SU-DHL-6 (cell line): Measurements from ENCODE around the gene TCEAL1.

ENCODE experiments used
- H2AFZ ChIP-seq: fragments of 200-600 bp; sonication (generic); 2 replicates; pipeline ENCODE4 v1.6.1; 2014; ENCODE audit warnings: low read depth, mild to moderate bottlenecking, moderate library complexity, mixed read lengths, antibody characterized with exemption, low read length; ENCODE audit not compliant: severe bottlenecking
- H3F3A ChIP-seq: fragments of 200-600 bp; shearing (Covaris generic); 2 replicates; pipeline ENCODE4 v1.6.0; 2016; ENCODE audit warnings: antibody characterized with exemption, mild to moderate bottlenecking; ENCODE audit not compliant: insufficient read depth
- H3K27ac ChIP-seq: fragments of 200-600 bp; sonication (generic); 2 replicates; pipeline ENCODE4 v1.5.1; 2016; ENCODE audit warnings: low read depth, mild to moderate bottlenecking, low read length, moderate library complexity, mixed read lengths
- H3K27me3 ChIP-seq: fragments of 200-600 bp; sonication (generic), shearing (Covaris generic); 2 replicates; pipeline ENCODE4 v1.6.0; 2014; ENCODE audit warnings: mild to moderate bottlenecking, low read length
- H3K36me3 ChIP-seq: fragments of 200-600 bp; sonication (generic); 2 replicates; pipeline ENCODE4 v1.6.1; 2014; ENCODE audit warnings: mild to moderate bottlenecking, low read length, mixed read lengths
- H3K4me2 ChIP-seq: fragments of 300-600, 200-600 bp; shearing (Covaris generic), sonication (generic); 2 replicates; pipeline ENCODE4 v1.6.0; 2014; ENCODE audit warnings: low read length, low read depth, mild to moderate bottlenecking; ENCODE audit not compliant: poor library complexity, severe bottlenecking
- H3K4me3 ChIP-seq: fragments of 200-600 bp; sonication (generic); 2 replicates; pipeline ENCODE4 v1.5.1; 2014; ENCODE audit warnings: antibody characterized with exemption, low read length, mild to moderate bottlenecking, mixed read lengths; ENCODE audit not compliant: insufficient read depth, poor library complexity, severe bottlenecking
- H3K79me2 ChIP-seq: fragments of 200-600 bp; sonication (generic); 2 replicates; pipeline ENCODE4 v1.6.1; 2014; ENCODE audit warnings: mild to moderate bottlenecking, low read length, moderate library complexity; ENCODE audit not compliant: insufficient read depth
- H3K9ac ChIP-seq: fragments of 200-600 bp; sonication (generic); 2 replicates; pipeline ENCODE4 v1.7.0; 2014; ENCODE audit warnings: mild to moderate bottlenecking, low read length
- H3K9me2 ChIP-seq: fragments of 200-600 bp; sonication (generic); replicated peaks from 2 replicates; pipeline ENCODE4 v1.6.1; 2014; ENCODE audit warnings: low read length; ENCODE audit not compliant: insufficient read depth
- H3K9me3 ChIP-seq: fragments of 200-600 bp; sonication (generic); 2 replicates; pipeline ENCODE4 v1.6.1; 2014; ENCODE audit warnings: low read length, mixed read lengths; ENCODE audit not compliant: insufficient read depth
- H4K20me1 ChIP-seq: fragments of 200-600 bp; sonication (generic); 2 replicates; pipeline ENCODE4 v1.6.1; 2014; ENCODE audit warnings: low read depth, mild to moderate bottlenecking, antibody characterized with exemption, low read length, moderate library complexity, mixed read lengths
- EZH2phosphoT487 ChIP-seq: fragments of 200-600 bp; sonication (generic), shearing (Covaris generic); conservative IDR thresholded peaks from 2 replicates; pipeline ENCODE4 v1.6.1; 2018; ENCODE audit warnings: mild to moderate bottlenecking, antibody characterized with exemption, low read length, moderate library complexity, mixed read lengths
- TF ChIP-seq, protein P1 (sequence below): fragments of 200-600 bp; sonication (generic); IDR thresholded peaks from one replicate; pipeline ENCODE4 v1.5.1; 2017; ENCODE audit warnings: antibody characterized with exemption, mild to moderate bottlenecking, low read length, moderate library complexity; ENCODE audit not compliant: insufficient read depth, poor library complexity, severe bottlenecking

Gene TCEAL1

DNA sequence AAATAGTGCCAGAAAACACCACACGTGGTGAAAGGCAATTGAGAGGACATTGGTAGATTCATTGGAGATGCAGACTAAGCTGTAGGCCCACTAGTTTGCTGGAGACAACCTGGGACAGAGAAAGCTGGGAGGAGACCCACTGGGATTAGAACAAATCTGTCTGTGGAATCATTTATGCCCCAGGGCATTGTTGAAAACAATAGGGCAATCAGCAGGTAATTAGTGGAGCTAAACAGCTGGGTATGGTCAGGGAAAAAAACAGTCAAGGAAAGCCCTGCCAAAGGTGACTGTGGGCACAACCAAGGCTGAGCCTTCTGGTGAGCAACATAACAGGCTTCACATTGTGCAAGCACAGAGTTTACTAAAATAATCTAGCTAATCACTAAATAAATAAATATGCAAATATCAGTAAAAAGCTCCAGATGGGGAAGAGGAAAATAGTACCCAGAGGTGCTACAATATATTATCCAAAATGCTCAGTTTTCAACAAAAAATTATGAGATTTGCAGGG lies 12.0 kb upstream of the TCEAL1 start:
- no peaks in the 10 kb centered on the region for H3K36me3 ChIP-seq
- H3K4me2 ChIP-seq, result no peak overlapping the region
- H4K20me1 ChIP-seq, result no peaks in the 10 kb centered on the region
- no peak overlapping the region for H2AFZ ChIP-seq
- H3K9me2 ChIP-seq, result no peaks in the 10 kb centered on the region
- H3K9ac ChIP-seq, result no peak overlapping the region
- H3K4me3 ChIP-seq, result no peak overlapping the region
- H3K27me3 ChIP-seq, result no peaks in the 10 kb centered on the region
- no peaks in the 10 kb centered on the region for H3F3A ChIP-seq
- H3K9me3 ChIP-seq, result no peaks in the 10 kb centered on the region
- no peaks in the 10 kb centered on the region for H3K79me2 ChIP-seq
- H3K27ac ChIP-seq, result no peak overlapping the region
- no peak for TF ChIP-seq EZH2phosphoT487
- TF ChIP-seq, protein P1, sequence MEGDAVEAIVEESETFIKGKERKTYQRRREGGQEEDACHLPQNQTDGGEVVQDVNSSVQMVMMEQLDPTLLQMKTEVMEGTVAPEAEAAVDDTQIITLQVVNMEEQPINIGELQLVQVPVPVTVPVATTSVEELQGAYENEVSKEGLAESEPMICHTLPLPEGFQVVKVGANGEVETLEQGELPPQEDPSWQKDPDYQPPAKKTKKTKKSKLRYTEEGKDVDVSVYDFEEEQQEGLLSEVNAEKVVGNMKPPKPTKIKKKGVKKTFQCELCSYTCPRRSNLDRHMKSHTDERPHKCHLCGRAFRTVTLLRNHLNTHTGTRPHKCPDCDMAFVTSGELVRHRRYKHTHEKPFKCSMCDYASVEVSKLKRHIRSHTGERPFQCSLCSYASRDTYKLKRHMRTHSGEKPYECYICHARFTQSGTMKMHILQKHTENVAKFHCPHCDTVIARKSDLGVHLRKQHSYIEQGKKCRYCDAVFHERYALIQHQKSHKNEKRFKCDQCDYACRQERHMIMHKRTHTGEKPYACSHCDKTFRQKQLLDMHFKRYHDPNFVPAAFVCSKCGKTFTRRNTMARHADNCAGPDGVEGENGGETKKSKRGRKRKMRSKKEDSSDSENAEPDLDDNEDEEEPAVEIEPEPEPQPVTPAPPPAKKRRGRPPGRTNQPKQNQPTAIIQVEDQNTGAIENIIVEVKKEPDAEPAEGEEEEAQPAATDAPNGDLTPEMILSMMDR, result no peak

DNA sequence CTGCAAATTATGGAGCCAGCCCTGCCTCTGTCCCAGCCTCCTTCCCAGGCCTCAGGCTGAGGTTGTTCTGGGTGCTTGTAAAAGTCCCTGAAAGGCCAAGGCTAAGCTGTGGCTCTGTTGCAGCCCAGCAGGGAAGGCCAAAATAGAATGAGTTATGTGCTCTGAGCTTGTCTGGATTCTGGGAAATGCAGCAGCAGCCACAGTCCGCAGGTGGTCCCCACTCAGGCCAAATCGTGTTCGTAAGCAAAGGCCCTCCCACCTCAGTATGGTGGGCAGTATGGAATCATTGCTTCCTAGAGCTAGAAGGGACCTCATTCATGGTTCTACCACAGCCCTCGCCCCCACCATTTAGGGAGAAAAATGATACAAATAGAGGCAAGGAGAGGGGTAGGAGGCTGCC lies 4.7 kb upstream of the TCEAL1 start:
- Histone ChIP-seq H3K9me3 (no peaks in the 10 kb centered on the region), H3K79me2 (no peaks in the 10 kb centered on the region), H3K9ac (no peak overlapping the region), H4K20me1 (no peaks in the 10 kb centered on the region), H3K9me2 (no peaks in the 10 kb centered on the region), H3F3A (no peaks in the 10 kb centered on the region), H3K27ac (no peak overlapping the region), H3K4me3 (no peak overlapping the region), H3K27me3 (no peaks in the 10 kb centered on the region), H2AFZ (no peak overlapping the region), H3K4me2 (no peak overlapping the region), H3K36me3 (no peaks in the 10 kb centered on the region)
- TF ChIP-seq EZH2phosphoT487, result no peak
- TF ChIP-seq, protein P1, result no peak

DNA sequence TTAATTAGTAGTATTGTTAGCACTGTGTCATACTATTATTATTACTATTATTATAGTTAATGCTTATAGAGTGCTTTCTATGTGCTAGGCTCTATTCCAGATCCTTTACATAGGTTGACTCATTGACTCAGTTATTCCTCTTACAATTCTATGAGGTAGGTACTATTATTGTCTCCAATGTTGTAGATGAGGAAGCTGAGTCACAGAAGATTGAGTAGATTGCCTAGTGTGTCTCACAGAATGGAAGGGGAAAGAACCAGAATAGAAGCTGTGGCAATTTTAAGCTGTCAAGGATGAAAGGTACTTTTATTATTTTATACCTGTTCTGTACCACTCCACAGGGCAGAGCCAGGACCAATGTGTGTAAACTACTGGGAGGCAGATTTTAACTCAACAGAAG lies 1.9 kb upstream of the TCEAL1 start:
- H3K4me2 ChIP-seq, result no peak overlapping the region
- H4K20me1 ChIP-seq, result no peaks in the 10 kb centered on the region
- H3K36me3 ChIP-seq, result no peaks in the 10 kb centered on the region
- no peak for TF ChIP-seq EZH2phosphoT487
- TF ChIP-seq, protein P1, result no peak
- H3K4me3 ChIP-seq, result no peak overlapping the region
- H3K27ac ChIP-seq, result no peak overlapping the region
- H3K79me2 ChIP-seq, result no peaks in the 10 kb centered on the region
- no peaks in the 10 kb centered on the region for H3K27me3 ChIP-seq
- no peaks in the 10 kb centered on the region for H3K9me3 ChIP-seq
- no peaks in the 10 kb centered on the region for H3F3A ChIP-seq
- no peak overlapping the region for H2AFZ ChIP-seq
- no peaks in the 10 kb centered on the region for H3K9me2 ChIP-seq
- no peak overlapping the region for H3K9ac ChIP-seq
